GM23338 (cell line): Measurements from ENCODE around the gene KCNQ1OT1.

ENCODE experiments used
- CREB1 ChIP-seq: fragments of 250-450 bp; sonication (Bioruptor Pico); IDR thresholded peaks from 2 replicates; pipeline ENCODE4 v1.5.0; 2020; ENCODE audit warnings: low read depth, mild to moderate bottlenecking, moderate library complexity
- CTCF ChIP-seq, 2 experiments: fragments of 200-600 bp in 1 of 2; sonication (generic) in 1 of 2; conservative IDR thresholded peaks; 2 replicates each; pipeline versions ENCODE4 v1.5.1 to v1.6.1; 2016 to 2017; ENCODE audit warnings: antibody characterized with exemption in 2 of 2, low read depth in 2 of 2, mild to moderate bottlenecking in 2 of 2, moderate library complexity in 1 of 2
- EZH2 ChIP-seq: fragments of 200-600 bp; sonication (generic); IDR thresholded peaks from one replicate; pipeline ENCODE4 v1.8.0; 2017; ENCODE audit warnings: antibody characterized with exemption, mild to moderate bottlenecking, low read depth; ENCODE audit not compliant: unreplicated experiment
- NANOG ChIP-seq: IDR thresholded peaks from 2 replicates; pipeline ENCODE4 v1.6.1; 2016; ENCODE audit warnings: antibody characterized with exemption, borderline replicate concordance
- TF ChIP-seq, protein P1 (sequence below): IDR thresholded peaks from one replicate; pipeline ENCODE4 v1.6.1; 2018; ENCODE audit warnings: antibody characterized with exemption; ENCODE audit not compliant: unreplicated experiment

DNA sequence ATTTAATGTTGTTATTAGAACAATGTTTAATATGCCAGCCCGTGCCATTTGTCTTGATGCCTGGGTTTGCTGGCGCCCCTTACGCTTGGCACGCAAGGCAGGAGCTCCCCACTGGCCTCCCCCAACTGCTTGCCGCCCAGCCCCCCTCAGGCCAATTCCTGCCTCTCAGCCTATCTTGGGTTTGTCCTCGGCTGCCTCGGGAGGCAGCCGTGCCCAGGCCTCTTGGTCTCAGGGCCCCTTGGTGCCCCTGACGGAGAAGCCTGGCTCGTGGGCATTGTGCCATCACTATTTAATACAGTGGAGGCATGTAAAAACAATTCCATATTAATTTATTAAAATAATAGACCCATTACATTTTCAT is 119.8 kb downstream of the KCNQ1OT1 start:
- TF ChIP-seq CTCF (conservative IDR thresholded peaks at IDR 0.05; ENCODE audit: low read depth in 2 of 2) (no peak), NANOG (no peak), CREB1 (no peak), EZH2 (no peak)
- TF ChIP-seq, protein P1, sequence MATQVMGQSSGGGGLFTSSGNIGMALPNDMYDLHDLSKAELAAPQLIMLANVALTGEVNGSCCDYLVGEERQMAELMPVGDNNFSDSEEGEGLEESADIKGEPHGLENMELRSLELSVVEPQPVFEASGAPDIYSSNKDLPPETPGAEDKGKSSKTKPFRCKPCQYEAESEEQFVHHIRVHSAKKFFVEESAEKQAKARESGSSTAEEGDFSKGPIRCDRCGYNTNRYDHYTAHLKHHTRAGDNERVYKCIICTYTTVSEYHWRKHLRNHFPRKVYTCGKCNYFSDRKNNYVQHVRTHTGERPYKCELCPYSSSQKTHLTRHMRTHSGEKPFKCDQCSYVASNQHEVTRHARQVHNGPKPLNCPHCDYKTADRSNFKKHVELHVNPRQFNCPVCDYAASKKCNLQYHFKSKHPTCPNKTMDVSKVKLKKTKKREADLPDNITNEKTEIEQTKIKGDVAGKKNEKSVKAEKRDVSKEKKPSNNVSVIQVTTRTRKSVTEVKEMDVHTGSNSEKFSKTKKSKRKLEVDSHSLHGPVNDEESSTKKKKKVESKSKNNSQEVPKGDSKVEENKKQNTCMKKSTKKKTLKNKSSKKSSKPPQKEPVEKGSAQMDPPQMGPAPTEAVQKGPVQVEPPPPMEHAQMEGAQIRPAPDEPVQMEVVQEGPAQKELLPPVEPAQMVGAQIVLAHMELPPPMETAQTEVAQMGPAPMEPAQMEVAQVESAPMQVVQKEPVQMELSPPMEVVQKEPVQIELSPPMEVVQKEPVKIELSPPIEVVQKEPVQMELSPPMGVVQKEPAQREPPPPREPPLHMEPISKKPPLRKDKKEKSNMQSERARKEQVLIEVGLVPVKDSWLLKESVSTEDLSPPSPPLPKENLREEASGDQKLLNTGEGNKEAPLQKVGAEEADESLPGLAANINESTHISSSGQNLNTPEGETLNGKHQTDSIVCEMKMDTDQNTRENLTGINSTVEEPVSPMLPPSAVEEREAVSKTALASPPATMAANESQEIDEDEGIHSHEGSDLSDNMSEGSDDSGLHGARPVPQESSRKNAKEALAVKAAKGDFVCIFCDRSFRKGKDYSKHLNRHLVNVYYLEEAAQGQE: no peak
